ENCODE measurements around the gene B3GALT6. TPM values are rescaled to one million over a fixed set of nuclear protein-coding genes. Genes with fewer than 3 reads are reported as not detected.

B3GALT6 gene
- total and polyA plus RNA-seq, 8 donors = 1.8 to 13.8 (median 7.5) TPM; not detected in 1

GRCh38 chr1:1234180-1234808 lies 2.3 kb downstream of the B3GALT6 start:
- peaks cover 0 to 27% (median 17%) of the 10 kb centered on the region in 4 donors for H3K36me3 ChIP-seq
- 93 to 95% (median 95%) methylated on average over 22 to 28 of the region's 28 CpGs for WGBS, 5 donors
- intact Hi-C loops (cut with DNase I; ENCODE audit: low total_unique reads) = no loop called here

GRCh38 chr1:1235016-1235744 lies 3.1 kb downstream of the B3GALT6 start:
- Histone ChIP-seq H3K9me3 (peaks cover 0 to 3% (median 0%) of the 10 kb centered on the region in 4 donors), H3K27me3 (peaks cover 0 to 38% (median 34%) of the 10 kb centered on the region in 3 donors), H3K36me3 (peaks cover 0 to 19% (median 15%) of the 10 kb centered on the region in 4 donors), H3K4me1 (peaks cover 27 to 57% (median 54%) of the 10 kb centered on the region in 4 donors), H3K4me3 (no peak overlapping the region), H3K27ac (no peak overlapping the region)
- DNase-seq = no peak
- no peak for TF ChIP-seq CTCF (IDR thresholded peaks at IDR 0.05)
- no peak for TF ChIP-seq POLR2A (IDR thresholded peaks at IDR 0.05)
- no peak for TF ChIP-seq POLR2AphosphoS5 (IDR thresholded peaks at IDR 0.05)
- no peak for TF ChIP-seq EP300 (IDR thresholded peaks at IDR 0.05)
- intact Hi-C loops (cut with DNase I; ENCODE audit: low total_unique reads) = no loop called here
- 86 to 91% (median 90%) methylated on average over 19 to 27 of the region's 27 CpGs for WGBS, 5 donors

More at GRCh38 chr1:1234180-1234808, 2.3 kb downstream of the B3GALT6 start:
- TF ChIP-seq POLR2AphosphoS5 (IDR thresholded peaks at IDR 0.05) = no peak
- no peak for TF ChIP-seq POLR2A (IDR thresholded peaks at IDR 0.05)
- TF ChIP-seq CTCF (IDR thresholded peaks at IDR 0.05) = no peak
- TF ChIP-seq EP300 (IDR thresholded peaks at IDR 0.05) = no peak
- H3K27me3 ChIP-seq = peaks cover 0 to 30% (median 25%) of the 10 kb centered on the region in 3 donors
- H3K4me3 ChIP-seq = no peak overlapping the region
- peaks cover 0 to 3% (median 0%) of the 10 kb centered on the region in 4 donors for H3K9me3 ChIP-seq
- no peak overlapping the region for H3K27ac ChIP-seq
- DNase-seq = no peak
- H3K4me1 ChIP-seq = peaks cover 36 to 66% (median 59%) of the 10 kb centered on the region in 4 donors

GRCh38 chr1:1236176-1236763 lies 4.2 kb downstream of the B3GALT6 start:
- intact Hi-C loops (cut with DNase I; ENCODE audit: low total_unique reads) = no loop called here
- Histone ChIP-seq H3K4me1 (peaks cover 21 to 47% (median 44%) of the 10 kb centered on the region in 4 donors), H3K9me3 (peaks cover 0 to 3% (median 0%) of the 10 kb centered on the region in 4 donors), H3K36me3 (peaks cover 0 to 19% (median 15%) of the 10 kb centered on the region in 4 donors), H3K4me3 (no peak overlapping the region), H3K27me3 (peaks cover 0 to 48% (median 41%) of the 10 kb centered on the region in 3 donors), H3K27ac (no peak overlapping the region)
- DNase-seq = no peak
- 71 to 77% (median 72%) methylated on average over 14 to 22 of the region's 22 CpGs for WGBS, 5 donors
- TF ChIP-seq CTCF (IDR thresholded peaks at IDR 0.05) = no peak
- no peak for TF ChIP-seq POLR2AphosphoS5 (IDR thresholded peaks at IDR 0.05)
- no peak for TF ChIP-seq EP300 (IDR thresholded peaks at IDR 0.05)
- no peak for TF ChIP-seq POLR2A (IDR thresholded peaks at IDR 0.05)

Measured in stomach (tissue), 9 donors.